GM23338 (cell line): Measurements from ENCODE around the gene PCF11. TPM values are rescaled to one million over a fixed set of nuclear protein-coding genes. Genes with fewer than 3 reads are reported as not detected.
A peak's percentile ranks its signal among the peaks of the same experiment; 100 is the strongest.

ENCODE experiments used
- ATAC-seq: fragments of 200-7000 bp; cut with Tn5 transposase; 3 replicates; pipeline ENCODE4 v1.9.1; 2020
- DNase-seq: peaks from one replicate; pipeline ENCODE4 v3.0.0-alpha.2; 2015; ENCODE audit warnings: low spot score
- H2AFZ ChIP-seq: fragments of 200-600 bp; sonication (generic); 2 replicates; pipeline ENCODE4 v1.8.0; 2016; ENCODE audit warnings: antibody characterized with exemption, mild to moderate bottlenecking, moderate library complexity
- H3F3A ChIP-seq: fragments of 200-600 bp; sonication (generic); replicated peaks from 2 replicates; pipeline ENCODE4 v1.8.0; 2017; ENCODE audit warnings: antibody characterized with exemption, mixed run types, low read depth
- H3K27ac ChIP-seq: fragments of 200-600 bp; sonication (generic); 2 replicates; pipeline ENCODE4 v1.6.1; 2016; ENCODE audit warnings: low read depth
- H3K27me3 ChIP-seq: fragments of 200-600 bp; sonication (generic); 2 replicates; pipeline ENCODE4 v1.8.0; 2016; ENCODE audit warnings: mild to moderate bottlenecking, mixed run types, moderate library complexity; ENCODE audit not compliant: insufficient read depth
- H3K36me3 ChIP-seq: fragments of 200-600 bp; sonication (generic); 2 replicates; pipeline ENCODE4 v1.8.0; 2016; ENCODE audit warnings: mild to moderate bottlenecking; ENCODE audit not compliant: insufficient read depth
- H3K4me1 ChIP-seq: fragments of 200-600 bp; sonication (generic); 2 replicates; pipeline ENCODE4 v1.8.0; 2016; ENCODE audit warnings: mild to moderate bottlenecking, moderate library complexity; ENCODE audit not compliant: insufficient read depth
- H3K4me2 ChIP-seq: fragments of 200-600 bp; sonication (generic); 2 replicates; pipeline ENCODE4 v1.7.1; 2017; ENCODE audit warnings: mixed run types
- H3K4me3 ChIP-seq: fragments of 200-600 bp; sonication (generic); 2 replicates; pipeline ENCODE4 v1.6.1; 2016; ENCODE audit warnings: mixed run types
- H3K79me2 ChIP-seq: fragments of 200-600 bp; sonication (generic); replicated peaks from 2 replicates; pipeline ENCODE4 v1.8.0; 2017; ENCODE audit warnings: mild to moderate bottlenecking; ENCODE audit not compliant: insufficient read depth
- H3K9me2 ChIP-seq: fragments of 200-600 bp; sonication (generic); 2 replicates; pipeline ENCODE4 v1.8.0; 2017; ENCODE audit not compliant: insufficient read depth
- H4K20me1 ChIP-seq: fragments of 200-600 bp; sonication (generic); replicated peaks from 2 replicates; pipeline ENCODE4 v1.8.0; 2017; ENCODE audit warnings: mild to moderate bottlenecking; ENCODE audit not compliant: insufficient read depth
- H3K27ac Mint-ChIP-seq: 2 replicates; pipeline ENCODE4 v1.8.0; 2020; ENCODE audit warnings: inconsistent platforms, mild to moderate bottlenecking, moderate library complexity, mixed read lengths
- H3K27me3 Mint-ChIP-seq: 3 replicates; pipeline ENCODE4 v1.8.0; 2022; ENCODE audit warnings: low read depth, mild to moderate bottlenecking, moderate library complexity, mixed read lengths, inconsistent platforms; ENCODE audit not compliant: insufficient read depth, poor library complexity
- H3K36me3 Mint-ChIP-seq: 3 replicates; pipeline ENCODE4 v1.8.0; 2021; ENCODE audit warnings: low read depth, mild to moderate bottlenecking, inconsistent platforms, moderate library complexity, mixed read lengths
- H3K4me1 Mint-ChIP-seq: 3 replicates; pipeline ENCODE4 v1.8.0; 2020; ENCODE audit warnings: mild to moderate bottlenecking, inconsistent platforms, mixed read lengths
- H3K4me3 Mint-ChIP-seq: 3 replicates; pipeline ENCODE4 v1.8.0; 2021; ENCODE audit warnings: moderate library complexity, mild to moderate bottlenecking, inconsistent platforms, mixed read lengths
- H3K9me3 Mint-ChIP-seq: 3 replicates; pipeline ENCODE4 v1.8.0; 2020; ENCODE audit warnings: moderate library complexity, mild to moderate bottlenecking, inconsistent platforms, mixed read lengths
- CREB1 ChIP-seq: fragments of 250-450 bp; sonication (Bioruptor Pico); IDR thresholded peaks from 2 replicates; pipeline ENCODE4 v1.5.0; 2020; ENCODE audit warnings: low read depth, mild to moderate bottlenecking, moderate library complexity
- CTCF ChIP-seq, 2 experiments: fragments of 200-600 bp in 1 of 2; sonication (generic) in 1 of 2; conservative IDR thresholded peaks; 2 replicates each; pipeline versions ENCODE4 v1.5.1 to v1.6.1; 2016 to 2017; ENCODE audit warnings: antibody characterized with exemption in 2 of 2, low read depth in 2 of 2, mild to moderate bottlenecking in 2 of 2, moderate library complexity in 1 of 2
- ETS1 ChIP-seq: IDR thresholded peaks from 2 replicates; pipeline ENCODE4 v1.6.1; 2016; ENCODE audit warnings: antibody characterized with exemption
- EZH2 ChIP-seq: fragments of 200-600 bp; sonication (generic); IDR thresholded peaks from one replicate; pipeline ENCODE4 v1.8.0; 2017; ENCODE audit warnings: antibody characterized with exemption, mild to moderate bottlenecking, low read depth; ENCODE audit not compliant: unreplicated experiment
- EZH2phosphoT487 ChIP-seq: fragments of 200-600 bp; sonication (generic); IDR thresholded peaks from one replicate; pipeline ENCODE4 v1.8.1; 2018; ENCODE audit warnings: antibody characterized with exemption; ENCODE audit not compliant: unreplicated experiment
- NANOG ChIP-seq: IDR thresholded peaks from 2 replicates; pipeline ENCODE4 v1.6.1; 2016; ENCODE audit warnings: antibody characterized with exemption, borderline replicate concordance
- POLR2AphosphoS5 ChIP-seq: IDR thresholded peaks from 2 replicates; pipeline ENCODE4 v1.6.1; 2016; ENCODE audit warnings: antibody characterized with exemption, low read depth
- STAT1 ChIP-seq: IDR thresholded peaks from one replicate; pipeline ENCODE4 v1.6.1; 2016; ENCODE audit warnings: antibody characterized with exemption; ENCODE audit not compliant: unreplicated experiment
- ZNF331 ChIP-seq: fragments of 250-450 bp; sonication (Bioruptor Pico); IDR thresholded peaks from 2 replicates; pipeline ENCODE4 v1.5.0; 2020; ENCODE audit warnings: low read depth, mild to moderate bottlenecking, moderate library complexity
- ZNF462 ChIP-seq: fragments of 250-450 bp; sonication (Bioruptor Pico); IDR thresholded peaks from 2 replicates; pipeline ENCODE4 v1.5.0; 2020; ENCODE audit warnings: mild to moderate bottlenecking, moderate library complexity
- polyA plus RNA-seq: library from polyadenylated mRNA; unstranded; fragments of >200 nt; fragmentation: Nextera tagmentation; extraction: Ambion mirVana; gene quantifications from 2 replicates; pipeline ENCODE4 v1.2.1, GENCODE V29; 2016
- total RNA-seq: library from RNA; depleted of rRNA; stranded (reverse); fragments of >200 nt; shearing (Covaris generic); gene quantifications from 2 replicates; pipeline ENCODE4 v1.2.3, GENCODE V29; 2014

PCF11 gene
- total and polyA plus RNA-seq, 2 experiments from 2014 or later, result 23.0 to 44.2 TPM

GRCh38 chr11:83185767-83186166 lies 28.8 kb downstream of the PCF11 start (continued):
- TF ChIP-seq ZNF331 (CRISPR knock-in tag) (no peak), ETS1 (no peak), NANOG (no peak), STAT1 (no peak), CTCF (conservative IDR thresholded peaks at IDR 0.05; ENCODE audit: low read depth in 2 of 2) (no peak), EZH2phosphoT487 (no peak), CREB1 (CRISPR knock-in tag) (no peak)

GRCh38 chr11:83187465-83187864 lies 30.5 kb downstream of the PCF11 start:
- ATAC-seq (peak; percentile 32; the same call in 2 of the 3 replicates), DNase-seq (no peak)
- Histone ChIP-seq H4K20me1 (peaks cover 12% of the 10 kb centered on the region; the same call in 1 of the 2 replicates), H3K79me2 (peaks cover 9% of the 10 kb centered on the region), H3K4me1 (peaks cover 3% of the 10 kb centered on the region; the same call in 1 of the 2 replicates), H3K4me3 (no peak overlapping the region), H2AFZ (no peak overlapping the region), H3K9me2 (no peaks in the 10 kb centered on the region), H3K36me3 (peaks cover 39% of the 10 kb centered on the region; the same call in 1 of the 2 replicates), H3K27ac (no peak overlapping the region), H3K27me3 (no peaks in the 10 kb centered on the region), H3K4me2 (no peak overlapping the region), H3F3A (peaks cover 8% of the 10 kb centered on the region; the same call in 1 of the 2 replicates)
- H3K4me3 Mint-ChIP-seq, result no peak overlapping the region
- TF ChIP-seq ETS1, result no peak
- no peak for TF ChIP-seq CTCF (conservative IDR thresholded peaks at IDR 0.05; ENCODE audit: low read depth in 2 of 2)
- no peak for TF ChIP-seq POLR2AphosphoS5
- TF ChIP-seq EZH2phosphoT487, result no peak
- no peak for TF ChIP-seq ZNF462 (CRISPR knock-in tag)
- TF ChIP-seq EZH2, result no peak
- TF ChIP-seq STAT1, result no peak
- H3K9me3 Mint-ChIP-seq, result no peaks in the 10 kb centered on the region
- no peak overlapping the region for H3K27ac Mint-ChIP-seq
- H3K36me3 Mint-ChIP-seq, result peaks cover 60% of the 10 kb centered on the region
- peaks cover 2% of the 10 kb centered on the region for H3K27me3 Mint-ChIP-seq
- H3K4me1 Mint-ChIP-seq, result peaks cover 3% of the 10 kb centered on the region; the same call in 1 of the 3 replicates
